IPS-15b (cell line): ENCODE measurements around the gene TRIM52.
"Not testable (repeated sequence)": the region's sequence is repeated elsewhere in the genome, so short reads cannot be mapped to it uniquely, and the experiment has no call there.

Source experiments
- H3K27me3 ChIP-seq: one replicate; pipeline ENCODE4 v1.6.1; 2013; ENCODE audit warnings: low read length; ENCODE audit not compliant: control insufficient read depth, insufficient read depth
- H3K36me3 ChIP-seq: one replicate; pipeline ENCODE4 v1.6.1; 2013; ENCODE audit warnings: low read length; ENCODE audit not compliant: control insufficient read depth, insufficient read depth
- H3K4me1 ChIP-seq: one replicate; pipeline ENCODE4 v1.6.1; 2013; ENCODE audit warnings: mild to moderate bottlenecking, low read length; ENCODE audit not compliant: control insufficient read depth, insufficient read depth
- H3K4me3 ChIP-seq: one replicate; pipeline ENCODE4 v1.5.1; 2013; ENCODE audit warnings: low read depth, low read length
- H3K9ac ChIP-seq: one replicate; pipeline ENCODE4 v1.6.1; 2013; ENCODE audit warnings: low read depth, mild to moderate bottlenecking, low read length
- H3K9me3 ChIP-seq: one replicate; pipeline ENCODE4 v1.6.1; 2013; ENCODE audit warnings: mild to moderate bottlenecking, low read length; ENCODE audit not compliant: control insufficient read depth, insufficient read depth

The TRIM52 gene

DNA sequence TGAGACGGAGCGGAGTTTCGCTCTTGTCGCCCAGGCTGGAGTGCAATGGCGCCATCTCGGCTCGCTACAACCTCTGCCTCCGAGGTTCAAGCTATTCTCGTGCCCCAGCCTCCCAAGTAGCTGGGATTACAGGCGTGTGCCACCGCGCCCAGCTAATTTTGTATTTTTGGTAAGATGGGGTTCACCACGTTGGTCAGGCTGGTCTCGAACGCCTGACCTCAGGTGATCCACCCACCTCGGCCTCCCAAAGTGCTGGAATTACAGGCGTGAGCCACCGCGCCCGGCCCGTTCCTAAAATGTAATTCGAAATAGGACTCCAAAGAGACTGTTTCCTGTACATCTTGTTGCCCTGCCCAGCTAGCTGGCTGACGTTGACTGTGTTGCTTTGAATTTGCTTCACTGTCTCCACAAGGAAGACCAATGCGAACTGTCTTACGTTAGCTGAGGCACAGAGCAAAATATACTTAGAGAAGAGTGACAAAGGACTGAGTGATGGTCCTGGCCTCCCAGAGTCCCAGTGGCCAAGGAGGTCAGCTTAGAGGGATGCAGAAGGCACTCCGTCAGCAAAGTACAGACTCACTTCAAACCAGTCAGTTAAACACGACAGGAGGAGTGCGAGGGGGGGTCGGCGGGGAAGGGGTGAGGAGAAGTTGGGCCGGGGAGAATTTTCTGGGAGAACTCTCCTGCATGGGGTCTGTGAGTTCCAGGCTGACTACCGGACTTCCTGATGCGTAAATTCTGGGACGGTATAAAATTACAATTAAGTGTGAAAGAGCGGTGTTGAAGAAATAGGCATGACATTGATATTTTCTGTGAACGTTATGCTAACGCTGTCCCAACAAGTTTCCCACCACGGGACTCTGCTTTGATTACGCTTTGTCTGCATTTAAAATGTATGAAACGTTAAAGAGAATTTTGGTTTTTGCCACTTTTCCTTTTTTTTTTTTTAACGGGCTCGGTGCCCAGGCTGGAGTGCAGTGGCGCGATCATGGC, 44.6 kb downstream of the TRIM52 start:
- H3K27me3 ChIP-seq, result peaks cover 8% of the 10 kb centered on the region
- H3K36me3 ChIP-seq, result no peaks in the 10 kb centered on the region
- no peaks in the 10 kb centered on the region for H3K4me1 ChIP-seq
- H3K9me3 ChIP-seq, result no peaks in the 10 kb centered on the region
- H3K9ac ChIP-seq, result no peak overlapping the region
- H3K4me3 ChIP-seq, result peak overlapping the region; percentile 32

DNA sequence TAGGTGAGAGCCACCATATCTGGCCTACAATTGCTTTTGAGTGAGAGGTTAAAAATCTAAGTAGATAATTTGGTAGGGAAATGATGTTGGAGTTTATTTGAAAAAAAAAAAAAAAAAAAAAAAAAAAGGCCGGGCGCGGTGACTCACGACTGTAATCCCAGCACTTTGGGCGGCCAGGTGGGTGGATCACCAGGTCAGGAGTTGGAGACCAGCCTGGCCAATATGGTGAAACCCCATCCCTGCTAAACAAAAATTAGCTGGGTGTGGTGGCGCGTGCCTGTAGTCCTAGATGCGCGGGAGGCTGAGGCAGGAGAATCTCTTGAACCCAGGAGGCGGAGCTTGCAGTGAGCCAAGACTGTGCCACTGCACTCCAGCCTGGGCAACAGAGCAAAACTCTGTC, 46.7 kb downstream of the TRIM52 start:
- H3K4me3 ChIP-seq, H3K36me3 ChIP-seq, H3K27me3 ChIP-seq, H3K9ac ChIP-seq, H3K4me1 ChIP-seq, H3K9me3 ChIP-seq: not testable (repeated sequence)

GRCh38 chr5:181212934-181213333, 48.0 kb downstream of the TRIM52 start:
- H3K27me3 ChIP-seq, result peaks cover 7% of the 10 kb centered on the region
- no peak overlapping the region for H3K9ac ChIP-seq
- H3K4me1 ChIP-seq, result no peaks in the 10 kb centered on the region
- no peaks in the 10 kb centered on the region for H3K36me3 ChIP-seq
- no peaks in the 10 kb centered on the region for H3K9me3 ChIP-seq
- H3K4me3 ChIP-seq, result no peak overlapping the region

DNA sequence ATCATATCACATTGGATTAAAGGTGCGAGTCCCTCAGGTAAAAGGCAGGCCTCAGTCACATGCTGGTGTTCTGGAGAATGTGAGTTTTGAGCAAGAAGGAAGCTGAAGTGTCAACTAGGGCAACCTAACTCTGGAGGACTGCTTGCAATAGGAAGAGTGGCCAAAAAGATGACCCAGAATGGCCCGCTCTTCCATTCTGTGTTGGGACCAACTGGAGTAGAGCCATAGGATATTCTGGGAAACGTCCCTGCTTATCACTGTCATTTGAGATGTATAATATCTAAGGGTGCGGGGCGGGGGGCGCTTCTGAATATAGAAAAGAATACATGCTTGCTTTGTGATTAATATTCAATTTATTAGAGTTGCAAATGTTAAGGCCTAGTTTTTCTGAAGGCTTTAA, 48.9 kb downstream of the TRIM52 start:
- H3K4me3 ChIP-seq, result no peak overlapping the region
- H3K9ac ChIP-seq, result no peak overlapping the region
- no peaks in the 10 kb centered on the region for H3K36me3 ChIP-seq
- no peaks in the 10 kb centered on the region for H3K9me3 ChIP-seq
- H3K4me1 ChIP-seq, result no peaks in the 10 kb centered on the region
- peaks cover 2% of the 10 kb centered on the region for H3K27me3 ChIP-seq

GRCh38 chr5:181211208-181211607, 49.7 kb downstream of the TRIM52 start:
- H3K4me1 ChIP-seq, result no peaks in the 10 kb centered on the region
- H3K27me3 ChIP-seq, result peaks cover 3% of the 10 kb centered on the region
- no peak overlapping the region for H3K9ac ChIP-seq
- H3K36me3 ChIP-seq, result no peaks in the 10 kb centered on the region
- no peak overlapping the region for H3K4me3 ChIP-seq
- H3K9me3 ChIP-seq, result no peaks in the 10 kb centered on the region

- not testable (repeated sequence) for H3K36me3 ChIP-seq, H3K27me3 ChIP-seq, H3K4me3 ChIP-seq, H3K9ac ChIP-seq, H3K4me1 ChIP-seq, H3K9me3 ChIP-seq
Observed at GRCh38 chr5:181210698-181211097, 50.2 kb downstream of the TRIM52 start.

DNA sequence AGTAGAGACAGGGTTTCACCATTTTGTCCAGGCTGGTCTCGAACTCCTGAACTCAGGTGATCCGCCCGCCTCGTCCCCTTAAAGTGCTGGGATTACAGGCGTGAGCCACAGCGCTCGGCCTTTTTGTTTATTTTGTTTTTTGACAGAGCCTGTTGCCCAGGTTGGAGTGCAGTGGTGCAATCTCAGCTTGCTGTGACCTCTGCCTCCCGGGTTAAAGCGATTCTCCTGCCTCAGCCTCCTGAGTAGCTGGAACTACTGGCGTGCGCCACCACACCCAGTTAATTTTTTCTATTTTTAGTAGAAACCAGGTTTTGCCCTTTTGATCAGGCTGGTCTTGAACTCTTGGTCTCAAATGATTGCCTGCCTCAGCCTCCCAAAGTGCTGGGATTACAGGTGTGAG, 50.8 kb downstream of the TRIM52 start:
- H3K9me3 ChIP-seq, H3K4me3 ChIP-seq, H3K36me3 ChIP-seq, H3K4me1 ChIP-seq, H3K9ac ChIP-seq: not testable (repeated sequence)
- peaks cover 13% of the 10 kb centered on the region for H3K27me3 ChIP-seq

GRCh38 chr5:181209006-181209405, 51.9 kb downstream of the TRIM52 start:
- H3K27me3 ChIP-seq, result peaks cover 24% of the 10 kb centered on the region
- not testable (repeated sequence) for H3K4me3 ChIP-seq, H3K9ac ChIP-seq, H3K4me1 ChIP-seq, H3K9me3 ChIP-seq, H3K36me3 ChIP-seq

DNA sequence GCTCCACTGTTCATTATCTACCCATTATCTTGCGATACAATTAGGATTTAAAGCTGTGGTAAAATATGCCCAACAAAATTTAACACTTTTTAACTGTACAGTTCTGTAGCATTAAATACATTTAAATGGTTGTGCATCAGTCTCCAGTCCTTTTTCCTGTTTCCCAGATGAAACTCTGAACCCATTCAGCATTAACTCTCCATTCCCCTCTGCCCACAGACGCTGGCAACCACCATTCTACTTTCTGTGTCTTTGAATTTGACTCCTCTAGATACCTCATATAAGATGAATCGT, 53.0 kb downstream of the TRIM52 start:
- H3K4me3 ChIP-seq, result no peak overlapping the region
- no peaks in the 10 kb centered on the region for H3K9me3 ChIP-seq
- no peaks in the 10 kb centered on the region for H3K36me3 ChIP-seq
- peaks cover 35% of the 10 kb centered on the region for H3K27me3 ChIP-seq
- no peaks in the 10 kb centered on the region for H3K4me1 ChIP-seq
- H3K9ac ChIP-seq, result no peak overlapping the region

GRCh38 chr5:181207214-181207959, 53.6 kb downstream of the TRIM52 start:
- H3K4me1 ChIP-seq, result no peaks in the 10 kb centered on the region
- no peaks in the 10 kb centered on the region for H3K36me3 ChIP-seq
- H3K9ac ChIP-seq, result peak overlapping the region; percentile 54
- peaks cover 38% of the 10 kb centered on the region for H3K27me3 ChIP-seq
- H3K9me3 ChIP-seq, result no peaks in the 10 kb centered on the region
- H3K4me3 ChIP-seq, result peak overlapping the region; percentile 96

GRCh38 chr5:181205761-181206649, 54.9 kb downstream of the TRIM52 start:
- no peaks in the 10 kb centered on the region for H3K9me3 ChIP-seq
- no peaks in the 10 kb centered on the region for H3K36me3 ChIP-seq
- H3K4me3 ChIP-seq, result peak overlapping the region; percentile 96
- H3K4me1 ChIP-seq, result peaks cover 4% of the 10 kb centered on the region
- H3K9ac ChIP-seq, result no peak overlapping the region
- H3K27me3 ChIP-seq, result peaks cover 48% of the 10 kb centered on the region
